Tibial artery (tissue), 4 donors: Measurements from ENCODE around the gene CNOT4.

Experiments
- DNase-seq, 2 donors: peaks; one replicate each; pipeline ENCODE4 v3.0.0-alpha.2; 2019
- H3K27ac ChIP-seq, 2 donors: fragments of 200-600 bp; sonication (generic) in 1 of 2; 1 replicate in 1 of 2; 2 replicates in 1 of 2; pipeline ENCODE4 v1.5.1; 2018 to 2019; ENCODE audit warnings: mild to moderate bottlenecking in 1 of 2
- H3K27me3 ChIP-seq, 2 donors: fragments of 200-600 bp; sonication (generic) in 1 of 2; one replicate each; pipeline versions ENCODE4 v1.5.1 to v1.6.0; 2016 to 2019
- H3K36me3 ChIP-seq, 3 donors: fragments of 200-600 bp; sonication (generic) in 2 of 3; one replicate each; pipeline ENCODE4 v1.5.1; 2016 to 2019; ENCODE audit warnings: mild to moderate bottlenecking in 2 of 3
- H3K4me1 ChIP-seq, 4 donors: fragments of 200-600 bp; sonication (generic) in 2 of 4; 1 replicate in 3 of 4; 2 replicates in 1 of 4; pipeline ENCODE4 v1.5.1; 2016 to 2019
- H3K4me3 ChIP-seq, 2 donors: fragments of 200-600 bp; sonication (generic) in 1 of 2; 1 replicate in 1 of 2; 2 replicates in 1 of 2; pipeline ENCODE4 v1.5.1; 2018 to 2019; ENCODE audit warnings: mild to moderate bottlenecking in 2 of 2
- H3K9me3 ChIP-seq, 3 donors: fragments of 200-600 bp; sonication (generic) in 1 of 3; one replicate each; pipeline ENCODE4 v1.5.1; 2016 to 2019
- intact Hi-C: fragments of 100-400 bp; cut with DNase I; formaldehyde crosslinking; loops from one replicate; pipeline ENCODE4 v1.15.0; 2023; ENCODE audit warnings: low total_unique reads
- TF ChIP-seq, protein P1 (sequence below), 2 experiments: fragments of 200-600 bp in 1 of 2; fragments of 450-650 bp in 1 of 2; IDR thresholded peaks; one replicate each; pipeline ENCODE4 v1.5.1; 2017 to 2019; ENCODE audit warnings: antibody characterized with exemption in 2 of 2, mild to moderate bottlenecking in 1 of 2, moderate library complexity in 1 of 2

Gene CNOT4

DNA sequence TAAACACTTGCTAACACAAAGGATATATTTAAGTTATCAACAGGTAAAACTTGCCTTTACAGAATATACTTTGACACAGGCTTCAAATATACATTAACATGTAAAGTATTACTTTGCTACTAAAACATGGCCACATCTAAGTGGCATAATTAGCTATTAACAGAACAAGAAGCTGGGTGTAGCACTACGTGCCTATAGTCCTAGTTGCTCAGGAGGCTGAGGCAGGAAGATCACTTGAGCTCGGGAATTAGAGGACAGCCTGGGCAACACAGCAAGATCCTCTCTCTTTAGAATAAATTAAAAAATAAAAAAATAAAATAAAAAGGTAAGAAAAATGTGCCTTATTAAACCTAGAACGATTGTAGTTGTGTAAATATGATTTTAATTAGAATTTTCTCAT lies 106.6 kb downstream of the CNOT4 start:
- intact Hi-C loops = no loop called here
- no peaks in the 10 kb centered on the region for H3K27me3 ChIP-seq
- no peak overlapping the region for H3K27ac ChIP-seq
- no peaks in the 10 kb centered on the region for H3K9me3 ChIP-seq
- H3K36me3 ChIP-seq = peaks cover 0 to 20% (median 5%) of the 10 kb centered on the region in 3 donors
- no peaks in the 10 kb centered on the region for H3K4me1 ChIP-seq
- H3K4me3 ChIP-seq = no peak overlapping the region
- TF ChIP-seq, protein P1, sequence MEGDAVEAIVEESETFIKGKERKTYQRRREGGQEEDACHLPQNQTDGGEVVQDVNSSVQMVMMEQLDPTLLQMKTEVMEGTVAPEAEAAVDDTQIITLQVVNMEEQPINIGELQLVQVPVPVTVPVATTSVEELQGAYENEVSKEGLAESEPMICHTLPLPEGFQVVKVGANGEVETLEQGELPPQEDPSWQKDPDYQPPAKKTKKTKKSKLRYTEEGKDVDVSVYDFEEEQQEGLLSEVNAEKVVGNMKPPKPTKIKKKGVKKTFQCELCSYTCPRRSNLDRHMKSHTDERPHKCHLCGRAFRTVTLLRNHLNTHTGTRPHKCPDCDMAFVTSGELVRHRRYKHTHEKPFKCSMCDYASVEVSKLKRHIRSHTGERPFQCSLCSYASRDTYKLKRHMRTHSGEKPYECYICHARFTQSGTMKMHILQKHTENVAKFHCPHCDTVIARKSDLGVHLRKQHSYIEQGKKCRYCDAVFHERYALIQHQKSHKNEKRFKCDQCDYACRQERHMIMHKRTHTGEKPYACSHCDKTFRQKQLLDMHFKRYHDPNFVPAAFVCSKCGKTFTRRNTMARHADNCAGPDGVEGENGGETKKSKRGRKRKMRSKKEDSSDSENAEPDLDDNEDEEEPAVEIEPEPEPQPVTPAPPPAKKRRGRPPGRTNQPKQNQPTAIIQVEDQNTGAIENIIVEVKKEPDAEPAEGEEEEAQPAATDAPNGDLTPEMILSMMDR (IDR thresholded peaks at IDR 0.05) = no peak
- DNase-seq = no peak

DNA sequence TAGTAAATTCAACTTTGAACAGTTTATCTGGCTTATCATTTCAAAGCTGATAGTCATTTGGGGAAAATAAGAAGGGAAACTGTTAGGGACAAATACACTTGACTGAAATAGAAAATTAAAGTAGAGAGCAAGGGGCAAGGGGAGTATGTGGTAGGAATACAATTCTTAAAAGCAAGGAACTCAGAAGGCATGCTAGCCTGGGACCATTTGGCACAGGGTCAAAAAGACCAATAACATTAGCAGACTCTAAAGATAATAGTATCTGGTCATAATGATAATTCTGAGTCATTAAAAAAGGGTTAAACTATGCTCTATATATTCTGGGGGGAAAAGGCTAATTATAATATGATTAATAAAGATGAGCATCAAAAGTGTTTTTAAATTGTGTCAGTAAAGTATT lies 112.2 kb downstream of the CNOT4 start:
- Histone ChIP-seq H3K9me3 (no peaks in the 10 kb centered on the region), H3K27me3 (no peaks in the 10 kb centered on the region), H3K4me3 (no peak overlapping the region), H3K27ac (no peak overlapping the region), H3K4me1 (no peaks in the 10 kb centered on the region), H3K36me3 (peaks cover 18 to 23% (median 23%) of the 10 kb centered on the region in 3 donors)
- TF ChIP-seq, protein P1 (IDR thresholded peaks at IDR 0.05) = no peak
- intact Hi-C loops = no loop called here
- no peak for DNase-seq

DNA sequence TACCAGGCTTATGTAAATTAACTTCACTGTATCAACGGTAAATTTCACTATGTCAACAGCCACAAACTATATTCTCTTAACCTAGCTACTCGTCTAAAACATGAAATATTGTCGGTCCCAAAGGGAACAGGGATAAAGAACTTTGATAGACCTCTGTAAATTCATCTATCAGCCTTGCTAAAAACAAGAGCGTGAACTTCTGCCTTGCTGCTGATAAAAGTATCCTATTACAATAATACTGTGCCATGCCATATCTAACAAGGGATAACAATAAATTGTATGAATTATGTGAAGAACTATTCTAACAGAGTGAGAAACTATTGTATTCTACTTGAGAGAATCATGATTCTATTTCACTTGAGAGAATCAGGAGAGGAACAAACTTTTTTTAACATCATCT lies 117.2 kb downstream of the CNOT4 start:
- Histone ChIP-seq H3K27me3 (no peaks in the 10 kb centered on the region), H3K27ac (no peak overlapping the region), H3K36me3 (peaks cover 18 to 27% (median 23%) of the 10 kb centered on the region in 3 donors), H3K4me1 (peaks cover 0 to 8% (median 0%) of the 10 kb centered on the region in 4 donors), H3K4me3 (no peak overlapping the region), H3K9me3 (no peaks in the 10 kb centered on the region)
- DNase-seq = no peak
- intact Hi-C loops = no loop called here
- TF ChIP-seq, protein P1 (IDR thresholded peaks at IDR 0.05) = no peak

DNA sequence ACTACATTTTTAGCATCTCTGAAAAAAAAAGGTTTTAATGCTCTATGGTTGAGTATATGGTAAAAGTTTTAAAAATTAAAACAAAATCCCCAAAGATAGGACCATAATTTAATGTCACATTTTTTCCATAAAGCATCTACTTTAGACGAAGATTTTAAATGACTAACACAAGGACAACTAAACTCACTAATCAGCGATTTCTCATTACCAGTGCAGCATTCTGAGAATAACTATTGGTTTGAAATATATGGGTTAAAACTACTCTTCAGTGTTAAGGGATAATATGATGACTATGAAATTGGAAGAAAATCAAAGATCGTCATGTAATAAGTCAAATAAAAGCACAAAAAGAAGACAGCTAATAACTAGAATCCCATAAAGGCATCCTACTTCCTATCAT lies 118.4 kb downstream of the CNOT4 start:
- Histone ChIP-seq H3K4me3 (no peak overlapping the region), H3K36me3 (peaks cover 18 to 27% (median 23%) of the 10 kb centered on the region in 3 donors), H3K9me3 (no peaks in the 10 kb centered on the region), H3K4me1 (peaks cover 0 to 10% (median 0%) of the 10 kb centered on the region in 4 donors), H3K27ac (no peak overlapping the region), H3K27me3 (no peaks in the 10 kb centered on the region)
- intact Hi-C loops = no loop called here
- TF ChIP-seq, protein P1 (IDR thresholded peaks at IDR 0.05) = no peak
- DNase-seq = no peak

DNA sequence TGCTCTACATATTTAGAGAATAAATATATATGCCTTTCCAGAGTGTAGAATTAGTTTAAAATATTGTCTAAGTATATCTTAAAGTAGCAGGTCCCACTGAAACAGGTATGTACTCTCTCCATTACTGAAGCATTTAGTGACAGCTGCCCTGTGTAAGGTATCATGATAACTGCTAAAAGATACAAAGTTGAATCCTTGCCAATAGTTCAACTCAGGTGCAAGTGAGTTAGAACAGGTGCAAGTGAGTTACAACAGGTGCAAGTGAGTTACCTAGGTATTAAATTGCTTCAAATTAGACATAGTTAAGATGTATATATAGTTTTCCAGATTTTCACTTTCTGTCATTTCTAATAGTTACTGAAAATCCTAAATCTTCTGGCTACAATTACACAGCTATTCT lies 119.1 kb downstream of the CNOT4 start:
- H3K4me1 ChIP-seq = peaks cover 0 to 13% (median 0%) of the 10 kb centered on the region in 4 donors
- no peak overlapping the region for H3K27ac ChIP-seq
- no peaks in the 10 kb centered on the region for H3K9me3 ChIP-seq
- no peaks in the 10 kb centered on the region for H3K27me3 ChIP-seq
- peaks cover 18 to 27% (median 23%) of the 10 kb centered on the region in 3 donors for H3K36me3 ChIP-seq
- intact Hi-C loops = no loop called here
- TF ChIP-seq, protein P1 (IDR thresholded peaks at IDR 0.05) = no peak
- H3K4me3 ChIP-seq = no peak overlapping the region
- DNase-seq = no peak

DNA sequence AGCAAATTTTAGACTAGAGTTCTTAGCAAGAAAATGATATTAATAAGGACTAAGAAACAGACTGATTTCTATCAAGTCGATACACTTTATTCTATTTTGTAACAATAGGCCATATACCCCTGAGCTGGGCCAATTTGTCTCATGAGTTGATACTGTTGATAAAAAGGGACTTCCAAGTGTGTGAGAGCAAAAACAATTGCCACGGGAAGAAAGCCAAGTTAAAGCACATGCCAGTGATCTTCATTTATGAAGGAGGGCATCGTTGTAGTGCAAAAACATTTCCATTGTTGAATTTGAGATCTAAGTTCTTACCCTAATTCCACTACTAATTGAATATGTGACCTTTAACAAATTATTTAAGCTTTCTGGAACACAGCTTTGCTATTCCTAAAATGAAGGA lies 119.9 kb downstream of the CNOT4 start:
- no peak for DNase-seq
- no peak overlapping the region for H3K27ac ChIP-seq
- intact Hi-C loops = no loop called here
- H3K4me1 ChIP-seq = peaks cover 0 to 13% (median 0%) of the 10 kb centered on the region in 4 donors
- TF ChIP-seq, protein P1 (IDR thresholded peaks at IDR 0.05) = no peak
- H3K36me3 ChIP-seq = peaks cover 15 to 20% (median 16%) of the 10 kb centered on the region in 3 donors
- no peaks in the 10 kb centered on the region for H3K9me3 ChIP-seq
- no peaks in the 10 kb centered on the region for H3K27me3 ChIP-seq
- no peak overlapping the region for H3K4me3 ChIP-seq
